DLD1 (cell line): ENCODE measurements around the gene TSHZ1.
"Not testable (repeated sequence)": the region's sequence is repeated elsewhere in the genome, so short reads cannot be mapped to it uniquely, and the experiment has no call there.

ENCODE experiments used
- in situ Hi-C: cut with HindIII; loops from 2 replicates; pipeline ENCODE4 v1.10.0; 2017; ENCODE audit warnings: low sequenced_read_pairs

The TSHZ1 gene

DNA sequence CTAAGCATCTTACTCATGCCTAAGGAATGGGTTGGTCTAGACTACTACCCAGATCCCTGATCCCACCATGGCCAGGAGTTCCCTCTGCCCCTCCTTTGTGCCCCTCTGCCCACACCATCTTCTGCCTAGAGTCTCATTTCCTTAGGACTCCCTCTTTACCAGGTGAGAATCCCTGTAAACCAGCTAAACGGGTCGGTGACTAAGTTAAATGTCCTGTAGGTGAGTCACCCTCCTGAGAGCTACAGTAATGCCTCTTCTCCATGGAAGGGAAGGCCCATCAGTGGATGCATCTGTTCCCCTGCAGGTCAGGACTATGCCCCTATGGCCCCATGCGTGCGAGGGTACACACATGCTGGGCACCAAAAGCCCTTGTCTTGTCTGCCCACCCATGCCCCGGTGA, 27.1 kb upstream of the TSHZ1 start:
- in situ Hi-C loops = no loop called here

DNA sequence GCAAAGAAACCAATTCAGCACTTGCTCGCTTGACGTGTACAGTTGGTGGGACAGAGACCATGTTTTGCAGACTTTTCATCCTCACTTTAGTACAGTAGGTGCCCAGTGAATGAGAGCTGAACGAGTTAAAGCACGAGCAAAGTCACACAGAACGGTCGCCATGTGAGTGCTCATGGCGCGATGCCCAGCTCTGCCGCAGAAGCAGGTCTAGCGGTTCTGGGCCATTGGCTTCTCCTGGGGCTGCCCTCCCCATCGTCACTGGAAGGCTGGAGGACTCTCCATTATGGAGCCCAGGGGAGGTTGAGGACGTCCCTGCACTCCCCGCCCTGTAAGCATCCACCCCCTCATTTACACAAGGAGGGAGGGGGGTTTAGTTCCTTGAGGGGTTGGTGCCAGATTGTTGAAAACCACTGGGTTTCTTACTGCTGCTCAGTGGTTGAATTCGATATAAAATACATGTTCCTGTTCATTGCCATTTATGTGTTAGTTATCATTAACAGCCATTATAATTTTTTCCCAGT, 26.6 kb upstream of the TSHZ1 start:
- in situ Hi-C loops = no loop called here

DNA sequence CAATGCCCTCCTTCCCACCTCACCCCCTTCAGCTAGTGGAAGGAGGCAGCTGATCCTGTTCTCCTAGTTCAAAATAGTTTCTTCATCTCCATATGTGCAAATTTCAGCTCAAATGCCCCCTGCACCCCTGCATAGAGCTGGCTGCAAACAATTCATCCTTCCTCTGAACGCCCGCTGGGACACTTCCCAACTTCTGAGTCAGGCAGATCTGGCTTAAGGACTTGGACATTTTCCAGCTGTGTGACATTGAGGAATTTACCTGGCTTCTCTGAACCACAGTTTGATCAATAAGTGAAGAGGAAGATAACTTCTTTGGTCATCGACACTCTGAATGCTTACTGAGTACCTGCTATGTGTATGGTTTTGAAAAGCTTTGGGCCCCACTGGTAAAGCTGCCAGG, 25.1 kb upstream of the TSHZ1 start:
- in situ Hi-C loops = no loop called here

DNA sequence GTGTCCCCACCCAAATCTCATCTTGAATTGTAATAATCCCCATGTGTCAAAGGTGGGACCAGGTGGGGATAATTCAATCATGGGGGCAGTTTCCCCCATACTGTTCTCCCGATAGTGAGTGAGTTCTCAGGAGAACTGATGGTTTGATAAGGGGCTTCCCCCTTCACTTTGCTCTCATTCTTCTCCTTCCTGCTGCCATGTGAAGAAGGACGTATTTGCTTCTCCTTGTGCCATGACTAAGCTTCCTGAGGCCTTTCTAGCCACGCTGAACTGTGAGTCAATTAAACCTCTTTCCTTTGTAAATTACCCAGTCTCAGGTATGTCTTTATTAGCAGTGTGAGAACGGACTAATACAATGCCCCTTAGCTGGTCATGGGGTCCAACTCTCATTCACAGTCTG, 22.9 kb upstream of the TSHZ1 start:
- in situ Hi-C loops = not testable (repeated sequence)

DNA sequence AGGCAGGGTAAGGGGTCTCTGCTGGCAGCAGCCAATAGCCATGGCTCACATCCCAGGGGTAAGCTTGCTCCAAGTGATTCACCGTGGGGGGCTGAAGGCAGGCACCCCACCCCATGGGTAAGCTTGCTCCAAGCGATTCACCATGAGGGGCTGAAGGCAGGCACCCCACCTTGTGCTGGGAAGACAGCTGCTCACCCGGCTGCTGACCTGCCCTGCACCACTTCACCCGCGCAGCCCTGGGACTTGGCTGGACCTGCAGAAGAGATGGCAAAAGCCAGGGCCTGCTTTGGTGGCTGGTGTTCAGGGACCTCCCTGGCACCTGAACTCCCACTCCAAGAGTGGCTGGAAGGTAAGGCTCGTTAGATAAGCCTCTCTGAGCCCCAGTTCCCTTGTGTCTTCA, 20.9 kb upstream of the TSHZ1 start:
- in situ Hi-C loops = no loop called here

DNA sequence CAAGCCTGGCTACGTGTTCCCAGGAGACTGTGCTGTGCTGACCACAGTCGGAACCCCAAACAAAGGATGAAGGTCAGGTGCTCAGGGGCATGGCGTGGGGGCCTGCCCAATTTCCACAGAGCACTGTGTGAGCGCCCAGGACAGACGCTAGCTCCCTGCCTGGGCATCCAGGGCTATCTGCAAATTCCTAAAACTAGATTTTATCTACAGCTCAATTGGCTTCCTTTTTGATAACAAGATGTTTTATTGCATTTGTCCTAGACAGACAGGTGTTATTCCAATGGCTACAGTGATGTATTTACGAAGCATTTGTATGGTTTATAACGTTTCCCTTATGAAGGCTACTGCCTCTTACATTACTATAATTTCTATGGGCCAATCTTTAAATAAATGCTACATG, 17.7 kb upstream of the TSHZ1 start:
- in situ Hi-C loops = no loop called here

DNA sequence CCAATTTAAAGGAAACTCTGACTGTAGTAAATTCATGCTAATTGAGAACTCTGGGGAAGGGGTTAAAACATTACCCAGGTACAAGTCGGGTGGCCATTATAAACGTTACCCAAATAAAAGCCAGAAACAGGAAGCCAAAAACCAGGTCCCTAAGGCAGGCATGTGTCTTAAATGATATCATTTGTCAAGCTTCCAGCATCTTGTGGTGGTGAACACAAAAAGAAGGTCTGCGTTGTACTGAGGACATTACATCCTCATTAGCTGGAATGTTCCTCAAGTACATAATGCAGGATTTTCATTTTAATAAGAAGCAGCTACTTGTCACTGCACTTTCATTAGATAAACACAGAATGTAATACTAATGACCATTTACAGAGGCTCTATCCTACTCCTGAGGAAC, 12.6 kb upstream of the TSHZ1 start:
- in situ Hi-C loops = no loop called here

DNA sequence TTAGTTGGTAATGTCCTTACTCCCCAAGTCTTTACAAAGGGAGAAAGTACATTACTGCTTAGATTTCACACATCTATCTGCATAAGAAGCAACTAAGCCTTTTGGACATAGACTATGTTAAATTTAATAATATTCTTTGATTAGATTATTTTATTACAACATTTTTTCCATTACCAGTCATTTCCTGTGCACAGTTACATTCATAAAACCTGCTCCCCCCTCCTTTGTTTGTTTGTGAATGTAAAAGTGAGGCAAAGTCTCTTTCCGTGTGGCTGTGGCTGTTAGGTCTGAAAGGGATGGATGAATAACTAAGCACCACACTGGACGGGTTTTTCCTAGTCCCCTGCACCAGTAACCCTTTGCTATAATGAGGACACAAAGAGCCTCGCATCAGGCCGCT, 11.3 kb upstream of the TSHZ1 start:
- in situ Hi-C loops = no loop called here

DNA sequence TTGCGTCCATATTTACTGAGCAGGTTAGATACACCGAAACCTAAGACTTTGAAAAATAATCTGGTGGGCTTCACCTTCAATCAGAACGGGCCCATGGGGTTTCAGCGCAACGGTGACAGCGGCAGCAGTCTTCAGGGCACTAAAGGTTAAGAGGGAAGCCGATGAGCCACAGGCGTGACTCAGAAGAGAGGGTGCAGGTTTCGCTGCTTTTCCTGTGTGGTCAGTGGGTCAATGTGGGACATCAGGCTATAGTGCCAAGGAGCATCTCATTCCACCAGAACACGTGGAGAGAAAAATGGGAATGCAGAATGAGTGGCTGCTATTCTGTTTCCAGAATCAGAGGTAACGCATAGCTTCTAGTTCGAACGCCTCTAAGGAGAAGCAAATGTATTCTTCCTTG, 10.5 kb upstream of the TSHZ1 start:
- in situ Hi-C loops = no loop called here

DNA sequence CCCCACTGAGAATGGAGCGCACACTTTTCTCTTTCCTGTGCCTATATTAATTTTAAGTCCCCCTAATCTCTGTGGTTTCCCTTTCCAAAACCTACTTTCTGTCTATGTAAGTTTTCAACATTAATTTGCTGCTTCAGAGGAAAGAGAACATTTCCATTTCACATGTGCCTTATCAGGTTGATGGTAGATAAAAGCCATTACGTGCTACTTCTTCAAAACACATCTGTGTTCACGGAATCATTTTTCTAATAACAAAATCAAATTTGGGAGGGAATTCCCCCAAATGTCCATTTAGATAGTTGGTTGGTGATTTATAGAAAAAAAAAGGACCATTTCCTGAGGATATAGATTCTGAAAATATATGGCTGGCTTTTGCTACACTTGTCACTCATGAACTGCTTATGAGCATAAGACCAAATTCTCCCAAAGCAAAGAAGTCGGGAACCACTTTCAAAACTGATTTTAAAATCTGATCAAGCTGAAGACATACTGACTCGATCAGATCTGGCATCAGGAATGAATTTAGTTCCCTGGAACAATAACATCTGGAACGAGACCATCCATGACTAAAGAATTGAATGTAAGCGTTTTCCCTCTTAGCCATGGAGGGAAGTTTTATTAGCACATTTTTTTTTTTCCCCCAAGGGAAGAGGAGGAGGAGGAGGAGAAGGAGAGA, 9.9 kb upstream of the TSHZ1 start:
- in situ Hi-C loops = no loop called here

DNA sequence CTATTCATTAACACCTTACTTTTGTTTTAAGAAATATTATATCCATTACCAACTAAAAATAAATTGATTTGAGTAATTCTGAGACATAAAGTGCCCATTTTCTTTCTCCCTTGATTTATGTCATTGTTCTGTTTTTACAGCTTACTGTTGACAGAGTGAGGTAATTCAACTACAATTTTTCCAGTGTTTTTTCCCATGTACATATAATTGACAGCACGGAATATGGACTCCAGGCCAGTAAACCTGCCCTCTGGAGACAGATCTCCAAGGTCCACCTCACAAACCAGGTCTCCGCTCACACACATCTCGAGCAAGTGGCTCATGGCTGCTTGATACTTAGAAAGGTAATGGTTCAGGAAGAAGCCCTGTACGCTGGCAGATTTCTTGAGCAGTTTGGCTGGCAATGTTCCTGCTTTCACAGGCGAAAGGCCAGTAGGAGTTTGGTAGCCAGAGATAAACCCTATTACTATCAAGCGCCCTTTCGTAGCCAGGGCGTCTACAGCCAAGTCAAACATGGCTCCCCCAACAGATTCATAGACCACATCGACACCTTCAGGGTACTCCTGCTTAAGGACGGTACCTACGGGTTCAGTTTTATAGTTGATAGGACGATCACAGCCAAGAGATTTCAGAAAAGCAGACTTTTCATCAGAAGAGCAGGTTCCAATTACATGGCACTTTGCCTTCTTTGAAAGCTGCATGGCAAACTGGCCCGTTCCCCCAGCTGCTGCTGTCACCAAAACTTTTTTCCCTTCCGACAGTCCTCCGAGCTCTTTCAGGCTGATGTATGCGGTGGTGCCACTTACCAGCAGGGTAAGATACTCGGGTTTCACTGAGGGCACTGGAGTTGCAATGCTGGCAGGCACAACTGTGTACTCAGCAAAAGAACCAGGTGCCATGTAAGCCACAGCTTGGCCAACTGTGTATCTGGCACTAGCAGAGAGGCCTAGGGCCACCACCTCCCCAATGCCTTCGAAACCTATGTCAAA, 9.0 kb upstream of the TSHZ1 start:
- in situ Hi-C loops = no loop called here

DNA sequence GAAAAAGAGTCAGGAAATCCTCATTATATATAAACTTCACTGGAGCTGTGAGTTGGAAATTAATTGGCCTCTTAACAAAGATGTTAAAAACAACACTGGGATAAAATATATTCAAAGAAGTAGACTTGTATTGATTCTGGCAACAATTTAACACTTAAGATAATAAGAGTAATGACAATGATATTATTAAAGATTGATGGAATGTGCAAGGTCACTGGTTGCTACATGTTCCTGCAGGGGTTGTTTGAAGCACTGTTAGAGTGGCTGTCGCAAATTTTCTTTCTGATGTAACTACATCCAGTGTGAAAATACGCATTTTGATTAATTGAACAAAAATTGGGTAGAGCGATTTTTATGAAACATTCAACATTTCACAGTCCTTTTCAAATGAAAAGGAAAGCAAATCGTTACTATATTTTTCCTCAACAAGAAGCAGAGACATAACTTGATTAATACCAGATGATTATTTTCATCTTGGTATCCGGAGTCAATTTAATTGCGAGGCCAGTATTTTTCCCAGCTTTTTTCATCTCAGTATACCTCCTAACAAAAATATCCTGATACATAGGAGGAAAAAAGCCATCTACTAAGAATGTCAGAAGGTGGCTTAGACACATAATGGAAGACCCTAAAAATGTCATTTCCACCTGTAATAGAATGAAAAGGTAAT, 7.8 kb upstream of the TSHZ1 start:
- in situ Hi-C loops = no loop called here

DNA sequence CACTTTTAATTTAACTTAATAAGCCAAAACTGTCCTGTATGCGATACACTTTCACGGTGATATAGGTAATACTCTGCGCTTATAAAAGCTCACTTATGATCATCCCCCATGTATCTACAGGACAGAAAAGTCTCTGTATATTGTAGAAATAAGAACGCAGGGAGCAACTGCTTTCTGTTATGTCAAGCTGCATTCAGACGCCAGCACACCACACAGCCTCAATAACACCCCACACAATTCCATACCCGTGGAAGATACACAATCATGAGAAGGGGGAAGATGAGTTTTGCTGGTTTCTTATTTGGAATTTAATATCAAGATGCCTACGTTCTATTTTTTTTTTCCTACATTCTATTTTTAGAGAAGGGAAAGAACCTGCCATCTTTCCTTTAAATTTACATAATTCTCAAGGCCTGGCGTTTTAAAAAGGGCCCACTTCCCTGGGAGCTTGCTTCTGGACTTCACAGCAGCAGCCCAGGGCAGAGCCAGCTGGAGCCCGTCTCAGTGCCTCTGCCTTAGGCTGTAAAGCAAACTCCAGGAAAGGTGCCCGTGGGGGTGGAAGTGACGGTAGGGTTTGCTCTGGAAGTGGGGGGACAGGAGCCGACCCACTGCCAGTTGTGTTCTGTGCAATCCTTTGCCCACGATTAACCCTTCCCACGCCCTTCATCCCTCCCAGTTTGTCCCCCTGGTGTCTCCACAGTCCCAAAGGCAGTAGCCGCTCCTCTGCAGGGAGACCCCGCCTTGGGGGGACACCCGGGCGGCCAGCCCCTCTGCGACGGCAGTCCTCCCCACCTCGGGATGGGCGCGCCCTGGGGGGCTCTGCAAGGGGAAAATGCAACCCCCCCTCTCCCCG, 7.0 kb upstream of the TSHZ1 start:
- in situ Hi-C loops = no loop called here

DNA sequence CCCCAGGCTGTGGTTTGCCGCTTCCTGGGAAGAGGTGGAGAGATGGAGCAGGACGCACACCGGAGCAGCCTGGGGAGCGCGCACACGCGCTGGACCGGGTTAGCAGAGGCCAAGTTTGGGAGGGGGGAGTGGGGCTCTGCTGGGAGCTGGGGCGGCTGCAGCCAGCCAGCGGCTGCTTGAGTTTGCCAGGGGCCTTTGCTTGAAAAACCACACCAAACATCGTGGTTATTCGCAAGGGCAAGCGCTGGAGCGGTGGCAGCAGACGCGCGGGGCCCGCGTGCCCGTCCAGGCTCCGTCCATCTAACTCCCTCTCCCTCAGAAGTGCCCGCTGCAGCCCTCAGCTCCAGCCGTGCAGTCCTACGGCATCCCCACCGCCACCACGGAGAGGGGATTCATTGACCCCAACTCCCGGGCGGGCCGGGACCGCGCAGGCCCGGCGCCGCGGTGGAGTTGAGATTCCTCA, 6.3 kb upstream of the TSHZ1 start:
- in situ Hi-C loops = no loop called here

DNA sequence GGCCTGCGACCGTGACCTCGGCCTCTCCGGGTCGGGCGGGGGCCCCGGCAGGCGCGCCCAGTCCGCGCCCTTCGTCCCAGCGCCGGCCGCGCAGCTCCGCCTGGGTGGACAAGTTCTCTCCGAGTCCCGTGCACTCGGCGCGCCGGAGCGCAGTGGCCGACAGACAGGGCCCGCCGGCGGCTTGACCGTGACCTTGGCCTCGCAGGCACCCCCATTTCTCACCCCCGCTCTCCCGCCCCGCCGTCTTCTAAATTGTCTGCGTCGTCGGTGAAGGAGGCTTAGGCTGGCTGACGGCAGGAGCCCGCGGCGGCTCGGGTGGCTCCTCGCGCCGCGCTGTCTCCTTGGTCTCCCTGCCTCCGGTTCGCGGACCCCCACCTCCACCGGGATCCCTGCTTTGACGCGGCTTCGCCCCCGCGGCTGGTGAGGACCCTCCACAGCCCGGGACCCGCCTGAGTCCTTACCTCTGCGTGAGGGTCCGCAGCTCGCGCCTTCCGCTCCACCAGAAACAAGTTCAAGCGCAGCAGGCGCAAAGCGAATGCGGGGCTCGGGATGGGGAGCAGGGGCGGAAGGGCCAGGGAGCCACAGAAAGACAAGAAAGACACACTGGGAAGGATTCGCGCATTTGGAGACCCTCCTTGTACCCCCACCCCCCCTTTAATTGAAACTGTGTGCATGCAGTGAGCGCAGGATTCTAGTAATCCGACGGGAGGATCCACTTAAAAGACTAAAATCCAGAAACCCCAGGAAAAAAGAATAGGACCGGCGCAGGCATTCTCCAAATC, 5.7 kb upstream of the TSHZ1 start:
- in situ Hi-C loops = no loop called here

DNA sequence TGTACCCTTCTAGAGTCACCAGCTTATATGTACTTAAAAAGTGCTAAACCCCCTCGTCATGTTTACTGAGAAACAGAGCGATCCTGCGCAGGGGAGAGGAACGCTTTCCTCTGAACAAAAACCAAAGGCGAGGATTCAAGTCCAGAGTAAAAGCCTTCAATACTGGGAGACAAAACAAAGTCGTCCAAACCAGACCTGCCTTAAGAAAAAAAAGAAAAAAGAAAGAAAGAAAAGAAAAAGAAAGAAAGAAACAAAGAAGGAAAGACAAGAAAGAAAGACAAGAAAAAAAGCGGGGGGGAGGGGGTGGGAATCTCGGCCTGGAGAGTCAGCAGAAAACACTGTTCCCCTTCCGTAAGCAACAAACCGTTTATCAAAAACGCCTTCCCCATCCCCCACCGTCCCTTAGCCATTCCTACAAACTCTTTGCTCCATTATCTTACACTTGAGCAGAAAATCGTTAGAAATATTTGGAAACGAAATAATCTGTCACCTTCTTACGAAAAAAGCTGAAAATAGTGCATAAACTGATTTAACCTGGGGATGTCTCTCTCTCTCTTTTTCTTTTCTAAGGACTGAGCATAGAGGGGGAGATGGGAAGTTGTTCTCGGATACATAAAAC, 5.0 kb upstream of the TSHZ1 start:
- in situ Hi-C loops = no loop called here

DNA sequence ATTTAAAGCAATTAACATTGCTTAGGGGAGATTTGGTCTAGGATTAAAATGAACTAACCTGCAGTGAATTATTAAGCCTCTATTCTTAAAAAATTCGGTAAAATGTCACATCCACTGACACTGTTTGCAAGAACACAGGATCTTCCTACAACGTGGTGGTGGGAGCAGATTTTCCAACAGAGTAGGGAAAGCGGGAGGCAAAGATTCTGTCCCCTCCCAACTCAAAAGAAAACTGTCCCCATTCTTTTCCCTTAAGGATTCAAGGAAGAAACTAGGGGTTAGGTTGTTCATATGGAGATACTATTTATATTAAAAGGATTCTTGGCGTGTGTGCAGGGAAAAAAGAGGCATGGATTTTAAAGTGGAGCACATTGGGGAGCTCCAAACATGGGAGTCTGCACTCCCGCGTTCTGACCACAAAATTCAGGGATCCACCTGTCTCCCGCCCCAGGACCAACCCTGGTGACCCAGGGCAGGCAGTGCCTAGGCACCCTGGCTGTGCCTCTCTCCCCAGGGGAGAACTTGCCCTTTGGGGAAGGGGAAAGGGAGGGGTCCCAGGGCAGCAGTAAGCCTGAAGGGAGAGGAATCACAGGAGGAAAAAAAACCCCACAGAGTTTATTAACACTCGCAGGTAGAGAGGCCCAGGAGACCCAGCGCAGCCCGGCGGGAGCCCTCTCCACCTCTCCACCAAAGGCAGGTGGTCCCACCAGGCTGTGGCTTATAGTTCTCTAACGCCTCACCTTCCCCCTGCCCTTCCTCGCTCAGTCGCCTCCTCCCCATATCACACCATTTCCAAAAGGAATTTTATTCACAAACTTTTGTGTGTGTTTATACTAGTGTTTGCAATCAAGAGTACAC, 3.9 kb upstream of the TSHZ1 start:
- in situ Hi-C loops = no loop called here
